ENCODE data around the gene CRKL.
A peak's percentile ranks its signal among the peaks of the same experiment; 100 is the strongest.
"Not testable (repeated sequence)": the region's sequence is repeated elsewhere in the genome, so short reads cannot be mapped to it uniquely, and the experiment has no call there.

Gene CRKL

GRCh38 chr22:20967697-20968211, 50.5 kb downstream of the CRKL start:
- no peak for DNase-seq (ENCODE audit: low read depth)

DNA sequence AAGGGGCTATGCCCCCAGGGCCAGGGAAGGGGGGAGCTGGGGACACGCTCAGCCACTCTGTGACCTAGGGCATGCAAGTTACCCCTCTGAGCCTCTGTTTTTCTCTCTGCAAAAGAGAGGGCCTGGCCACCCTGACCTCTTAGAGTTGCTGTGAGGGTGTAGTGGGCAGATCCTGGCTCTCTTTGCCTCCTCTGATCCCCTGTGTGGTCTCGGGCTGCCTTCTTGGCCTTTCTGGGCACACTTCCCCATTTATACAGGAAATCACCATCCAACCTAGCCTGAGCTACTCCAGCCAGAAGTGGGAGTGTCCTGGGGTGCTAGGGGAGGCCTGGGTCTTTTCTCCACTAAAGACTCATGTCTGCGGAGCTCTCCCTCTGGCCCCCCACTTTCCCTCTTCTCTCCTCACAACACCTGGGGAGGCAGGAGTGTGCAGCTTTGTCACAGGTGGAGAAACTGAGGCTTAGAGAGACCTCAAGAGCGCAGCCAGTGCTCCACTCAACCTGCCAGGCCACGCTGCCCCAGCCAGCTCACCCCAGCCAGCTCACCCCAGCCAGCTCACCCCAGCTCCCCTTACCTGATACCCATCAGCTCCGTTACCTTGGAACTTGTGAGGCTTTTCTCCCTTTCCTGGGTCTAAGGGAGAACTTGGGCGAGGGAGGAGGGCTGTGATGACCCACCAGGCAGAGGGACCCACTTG, 51.2 kb downstream of the CRKL start:
- no peak for DNase-seq (ENCODE audit: low read depth)

- DNase-seq (ENCODE audit: low read depth), result no peak
These were observed 53.9 kb downstream of the CRKL start for GRCh38 chr22:20970939-20971657.

GRCh38 chr22:20972014-20972694, 54.9 kb downstream of the CRKL start:
- DNase-seq (ENCODE audit: low read depth), result not testable (repeated sequence)

GRCh38 chr22:20972933-20973577, 55.8 kb downstream of the CRKL start:
- DNase-seq (ENCODE audit: low read depth), result no peak

- DNase-seq (ENCODE audit: low read depth), result no peak
These were observed 56.6 kb downstream of the CRKL start for GRCh38 chr22:20973634-20974286.

- no peak for DNase-seq (ENCODE audit: low read depth)
These were observed 57.2 kb downstream of the CRKL start for GRCh38 chr22:20974336-20974955.

DNA sequence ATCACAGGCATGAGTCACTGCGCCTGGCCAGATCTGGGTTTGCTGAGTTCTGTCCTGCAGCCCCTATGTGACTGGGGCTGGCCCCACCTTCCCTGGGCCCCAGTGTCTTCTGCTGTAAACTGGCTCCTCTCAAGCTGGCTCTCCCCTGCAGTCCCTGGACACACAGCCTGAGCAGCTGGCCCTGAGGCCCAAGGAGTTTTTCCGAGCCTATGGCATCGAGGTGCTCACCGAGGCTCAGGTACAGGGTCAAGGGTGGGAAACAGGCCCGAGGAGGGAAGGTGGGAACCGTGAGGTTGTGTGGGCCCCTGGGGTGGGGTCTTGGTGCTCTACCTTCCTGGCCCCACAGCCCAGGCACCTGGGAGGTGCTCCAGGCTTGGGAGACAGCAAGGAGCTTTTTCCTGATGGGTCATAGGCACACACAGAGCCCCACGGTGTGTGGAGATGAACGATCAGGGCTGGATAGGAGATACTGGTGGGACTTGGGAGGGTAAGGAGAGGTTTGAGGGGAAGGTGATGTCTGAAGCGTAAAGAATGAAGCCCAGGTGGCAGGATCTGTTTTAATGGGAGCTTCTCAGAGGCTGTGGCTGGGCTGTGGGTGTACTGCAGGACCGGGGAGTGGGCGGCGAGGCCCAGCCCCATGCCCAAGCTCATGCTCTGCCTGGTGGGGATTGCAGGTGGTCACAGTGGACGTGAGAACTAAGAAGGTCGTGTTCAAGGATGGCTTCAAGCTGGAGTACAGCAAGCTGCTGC, 58.5 kb downstream of the CRKL start:
- DNase-seq (ENCODE audit: low read depth), result no peak

- no peak for DNase-seq (ENCODE audit: low read depth)
These were observed 59.2 kb downstream of the CRKL start for GRCh38 chr22:20976291-20976877.

DNA sequence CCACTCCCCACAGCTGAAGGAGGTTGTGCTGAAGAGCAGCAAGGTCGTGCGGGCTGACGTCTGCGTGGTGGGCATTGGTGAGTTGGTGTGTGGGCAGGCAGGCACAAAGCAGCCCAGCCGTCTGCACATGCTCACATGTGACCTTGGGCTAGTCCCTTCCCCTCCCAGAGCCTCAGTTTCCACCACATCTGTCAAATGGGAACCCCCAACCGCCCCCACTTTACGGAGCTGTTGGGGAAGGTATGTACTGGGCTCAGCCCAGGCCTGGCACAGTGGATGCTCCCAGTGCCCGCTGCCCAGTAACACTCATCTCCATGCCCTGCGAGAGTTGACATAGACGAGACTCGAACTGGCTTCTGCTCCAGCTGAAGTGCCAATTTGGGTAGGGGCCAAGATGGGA, 59.8 kb downstream of the CRKL start:
- DNase-seq (ENCODE audit: low read depth), result no peak

DNA sequence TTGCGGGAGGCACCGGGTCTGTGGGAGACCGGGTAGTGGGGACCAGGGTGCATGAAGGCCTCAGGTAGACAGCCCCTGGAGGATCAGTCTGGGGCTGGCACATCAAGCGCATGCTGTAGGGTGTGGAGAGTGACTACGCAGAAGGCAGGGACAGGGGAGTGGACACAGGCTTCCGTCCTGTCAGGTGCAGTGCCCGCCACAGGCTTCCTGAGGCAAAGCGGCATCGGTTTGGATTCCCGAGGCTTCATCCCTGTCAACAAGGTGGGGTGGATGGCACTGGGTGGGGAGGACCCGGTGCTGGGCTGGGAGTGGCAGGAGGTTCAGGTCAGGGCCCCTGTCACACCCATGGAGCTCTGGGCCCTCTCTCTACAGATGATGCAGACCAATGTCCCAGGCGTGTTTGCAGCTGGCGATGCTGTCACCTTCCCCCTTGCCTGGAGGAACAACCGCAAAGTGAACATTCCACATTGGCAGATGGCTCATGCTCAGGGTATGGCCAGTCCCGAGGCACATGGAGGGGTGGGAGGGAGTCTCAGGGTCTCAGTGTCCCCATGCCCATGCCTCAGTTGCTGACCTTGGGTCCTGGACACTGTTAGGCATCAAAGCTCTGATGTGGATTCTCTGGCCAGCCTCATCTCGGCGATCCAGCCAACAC, 60.4 kb downstream of the CRKL start:
- no peak for DNase-seq (ENCODE audit: low read depth)

- no peak for DNase-seq (ENCODE audit: low read depth)
These were observed 61.2 kb downstream of the CRKL start for GRCh38 chr22:20978419-20978818.

- DNase-seq (ENCODE audit: low read depth), result peak; percentile 23
These were observed 62.1 kb downstream of the CRKL start for GRCh38 chr22:20979243-20979809.

- DNase-seq (ENCODE audit: low read depth), result no peak
These were observed 62.8 kb downstream of the CRKL start for GRCh38 chr22:20979940-20980453.

GRCh38 chr22:20980523-20980922, 63.3 kb downstream of the CRKL start:
- no peak for DNase-seq (ENCODE audit: low read depth)

- no peak for DNase-seq (ENCODE audit: low read depth)
These were observed 63.9 kb downstream of the CRKL start for GRCh38 chr22:20980938-20981722.

GRCh38 chr22:20981787-20982562, 64.8 kb downstream of the CRKL start, which contains the start of gene LZTR1:
TSS of gene LZTR1 (plus strand) at chr22:20982297. CDS start at chr22:20982372, 75 bp downstream.
- peak; percentile 51 for DNase-seq (ENCODE audit: low read depth)

DNA sequence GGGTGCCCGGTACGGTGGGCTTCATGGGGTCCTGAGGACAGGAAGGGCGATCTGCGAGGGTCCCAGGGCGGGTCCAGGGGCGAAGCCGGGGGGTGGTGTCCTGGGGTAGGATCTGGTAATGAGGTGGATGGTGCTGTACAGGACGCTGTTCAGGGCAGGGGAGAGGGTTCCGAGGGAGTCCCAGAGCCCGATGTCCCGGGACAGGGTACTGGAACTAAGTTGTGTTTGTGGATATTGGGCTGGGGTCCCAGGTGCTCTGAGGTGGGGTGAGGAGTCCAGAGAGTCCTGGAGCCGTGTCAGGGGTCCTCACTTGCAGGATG, 65.3 kb downstream of the CRKL start:
- DNase-seq (ENCODE audit: low read depth), result no peak
